ENCODE measurements around the gene UGT3A1.

UGT3A1 gene

GRCh38 chr5:35904443-35905132 is 86.6 kb downstream of the UGT3A1 start:
- FAIRE-seq = no peak

- FAIRE-seq = no peak
Observed at GRCh38 chr5:35903631-35904203, 87.5 kb downstream of the UGT3A1 start.

- no peak for FAIRE-seq
Observed at GRCh38 chr5:35902046-35902672, 89.0 kb downstream of the UGT3A1 start.
